K562 (cell line): Measurements from ENCODE around the gene DNASE2B. TPM values are rescaled to one million over a fixed set of nuclear protein-coding genes. Genes with fewer than 3 reads are reported as not detected.

Source experiments
- ATAC-seq: fragments of 200-7000 bp; cut with Tn5 transposase; 3 replicates; pipeline ENCODE4 v1.9.1; 2020; ENCODE audit warnings: moderate library complexity
- BruUV-seq: library from RNA; stranded (reverse); fragments of 400-500 nt; replicated peaks from 2 replicates; lab custom pipeline; 2021; lab: Mats Ljungman, UMichigan
- CTCF ChIA-PET: fragments of 300-600 bp; formaldehyde crosslinking; extraction: SDS; loops from one replicate; lab custom pipeline; 2021; ENCODE audit warnings: low intra/inter-chr PET ratio; lab: Yijun Ruan, JAX
- POLR2A ChIA-PET: fragments of 300-600, 350-650 bp; sonication (Branson Sonifier 250); formaldehyde crosslinking; extraction: SDS; loops from one replicate; lab custom pipeline; 2021; ENCODE audit warnings: antibody characterized with exemption, inconsistent platforms; lab: Yijun Ruan, JAX
- DNase-seq, 4 experiments: peaks; one replicate each; pipeline versions ENCODE4 v3.0.0 to v3.0.0-alpha.2; 2011 to 2018; ENCODE audit warnings: low spot score in 3 of 4, mixed read lengths in 3 of 4; ENCODE audit errors: extremely low read depth in 1 of 4
- FAIRE-seq: peaks from 2 replicates; lab custom pipeline; 2011; peaks lifted over from hg19 to GRCh38; lab: Jason Lieb, UNC
- H2AFZ ChIP-seq: 2 replicates; pipeline ENCODE4 v1.6.0; 2011; ENCODE audit warnings: low read depth, low read length, control low read depth, inconsistent platforms
- H3K27ac ChIP-seq: fragments of 200-600 bp; 3 replicates; pipeline ENCODE4 v1.8.0; 2011; ENCODE audit warnings: low read depth, mild to moderate bottlenecking, control low read depth, inconsistent platforms, low read length, moderate library complexity, mixed read lengths; ENCODE audit errors: extremely low read depth
- H3K27me3 ChIP-seq, 2 experiments: fragments of 300-600 bp in 1 of 2; 2 replicates in 1 of 2; 3 replicates in 1 of 2; pipeline versions ENCODE4 v1.6.0 to v1.8.0; 2011; ENCODE audit warnings: inconsistent platforms in 2 of 2, low read length in 2 of 2, mild to moderate bottlenecking in 1 of 2, mixed read lengths in 1 of 2, moderate library complexity in 1 of 2; ENCODE audit not compliant: control insufficient read depth in 2 of 2, insufficient read depth in 2 of 2
- H3K36me3 ChIP-seq: fragments of 300-600 bp; 3 replicates; pipeline ENCODE4 v1.8.0; 2011; ENCODE audit warnings: mild to moderate bottlenecking, low read length, inconsistent platforms; ENCODE audit not compliant: control insufficient read depth, insufficient read depth
- H3K4me1 ChIP-seq, 2 experiments: fragments of 200-600 bp in 1 of 2; replicated peaks in 1 of 2; 2 replicates in 1 of 2; 3 replicates in 1 of 2; pipeline versions ENCODE4 v1.5.1 to v1.8.0; 2011; ENCODE audit warnings: inconsistent platforms in 2 of 2, low read length in 2 of 2, mild to moderate bottlenecking in 1 of 2, mixed read lengths in 1 of 2, moderate library complexity in 1 of 2; ENCODE audit not compliant: control insufficient read depth in 2 of 2, insufficient read depth in 2 of 2
- H3K4me2 ChIP-seq: 2 replicates; pipeline ENCODE4 v1.6.1; 2011; ENCODE audit warnings: low read length, control low read depth, inconsistent platforms, mixed read lengths; ENCODE audit not compliant: insufficient read depth
- H3K4me3 ChIP-seq: fragments of 200-600 bp; sonication (generic), shearing (Covaris generic); 2 replicates; pipeline ENCODE4 v1.5.1; 2016; ENCODE audit warnings: control low read depth, inconsistent platforms
- H3K79me2 ChIP-seq: fragments of 200-600 bp; 3 replicates; pipeline ENCODE4 v1.8.0; 2011; ENCODE audit warnings: low read length, inconsistent platforms; ENCODE audit not compliant: control insufficient read depth, insufficient read depth
- H3K9ac ChIP-seq, 2 experiments: 2 replicates each; pipeline versions ENCODE4 v1.6.0 to v1.6.1; 2011; ENCODE audit warnings: low read depth in 2 of 2, low read length in 2 of 2, control low read depth in 1 of 2, inconsistent platforms in 1 of 2, mild to moderate bottlenecking in 1 of 2, mixed read lengths in 1 of 2; ENCODE audit not compliant: insufficient read depth in 1 of 2
- H3K9me1 ChIP-seq: one replicate; pipeline ENCODE4 v1.6.0; 2011; ENCODE audit warnings: inconsistent platforms, mild to moderate bottlenecking, low read length, moderate library complexity; ENCODE audit not compliant: control insufficient read depth, insufficient read depth
- H3K9me3 ChIP-seq: replicated peaks from 2 replicates; pipeline ENCODE4 v1.5.1; 2011; ENCODE audit warnings: low read depth, low read length, inconsistent platforms; ENCODE audit not compliant: control insufficient read depth, insufficient read depth
- H4K20me1 ChIP-seq: replicated peaks from 2 replicates; pipeline ENCODE4 v1.6.1; 2011; ENCODE audit warnings: low read length, inconsistent platforms, mixed read lengths; ENCODE audit not compliant: control insufficient read depth, insufficient read depth
- HMG20A ChIP-seq: fragments of 450-650 bp; formaldehyde crosslinking; conservative IDR thresholded peaks from 2 replicates; pipeline ENCODE4 v1.4.0; 2020; ENCODE audit warnings: mild to moderate bottlenecking, mixed read lengths
- KAT8 ChIP-seq: fragments of 450-650 bp; IDR thresholded peaks from 2 replicates; pipeline ENCODE4 v1.6.1; 2016; ENCODE audit warnings: low read depth, mild to moderate bottlenecking
- RFX5 ChIP-seq: IDR thresholded peaks from 2 replicates; pipeline ENCODE4 v1.6.1; 2011; ENCODE audit warnings: low read depth, mild to moderate bottlenecking, improper control_type of control experiment, low read length
- SAFB ChIP-seq: fragments of 200-400 bp; formaldehyde crosslinking; IDR thresholded peaks from 2 replicates; pipeline ENCODE4 v1.6.1; 2017; ENCODE audit warnings: low read depth, low read length, borderline replicate concordance
- SAFB2 ChIP-seq: fragments of 200-400 bp; formaldehyde crosslinking; IDR thresholded peaks from 2 replicates; pipeline ENCODE4 v1.6.1; 2018; ENCODE audit warnings: borderline replicate concordance, low read length, low read depth, moderate library complexity; ENCODE audit not compliant: severe bottlenecking
- SFPQ ChIP-seq: fragments of 200-400 bp; formaldehyde crosslinking; IDR thresholded peaks from 2 replicates; pipeline ENCODE4 v1.6.1; 2017; ENCODE audit warnings: mild to moderate bottlenecking, low read depth, low read length, moderate library complexity
- SMAD1 ChIP-seq: fragments of 150-350 bp; IDR thresholded peaks from 2 replicates; pipeline ENCODE4 v1.6.1; 2014; ENCODE audit warnings: low read length, low read depth; ENCODE audit not compliant: partially characterized antibody
- ZFPM2 ChIP-seq: fragments of 250-450 bp; sonication (Bioruptor Pico); IDR thresholded peaks from 2 replicates; pipeline ENCODE4 v1.5.1; 2022; ENCODE audit warnings: mild to moderate bottlenecking
- ZFX ChIP-seq: sonication (generic); formaldehyde crosslinking; IDR thresholded peaks from 2 replicates; pipeline ENCODE4 v1.8.0; 2022; ENCODE audit warnings: mild to moderate bottlenecking, missing genetic modification reagents, moderate library complexity
- ZNF134 ChIP-seq: fragments of 250-450 bp; sonication (Bioruptor Pico); conservative IDR thresholded peaks from 2 replicates; pipeline ENCODE4 v1.4.0; 2020
- ZNF175 ChIP-seq: fragments of 200-800 bp; sonication (Bioruptor generic); IDR thresholded peaks from 2 replicates; pipeline ENCODE4 v1.6.1; 2016; ENCODE audit warnings: low read depth, mild to moderate bottlenecking, missing genetic modification characterization, missing compliant biosample characterization
- WGBS: fragments of 100-300 bp; shearing (Covaris generic); methylation state at CpG from one replicate; pipeline ENCODE4 v1.1.6; 2016; ENCODE audit warnings: low coverage, mixed read lengths; ENCODE audit not compliant: insufficient coverage; ENCODE audit errors: missing lambda C conversion rate; 5-methylcytosine and 5-hydroxymethylcytosine counted together
- in situ Hi-C: fragments of 300-500 bp; cut with MboI; formaldehyde crosslinking; loops from 4 replicates; pipeline ENCODE4 v1.15.0; 2018; ENCODE audit warnings: inconsistent platforms, mixed read lengths
- intact Hi-C: fragments of 100-400 bp; cut with micrococcal nuclease; formaldehyde crosslinking; loops from 2 replicates; pipeline ENCODE4 v1.14.2; 2022
- polyA plus RNA-seq, 8 experiments: library from polyadenylated mRNA; depleted of rRNA in 4 of 8; stranded (reverse) in 5 of 8; unstranded in 3 of 8; fragments of >200 nt; fragmentation: Nextera tagmentation in 2 of 8; fragmentation: Illumina TruSeq in 1 of 8; extraction: Ambion mirVana in 2 of 8; extraction: Trizol in 1 of 8; gene quantifications; 2 replicates each; pipeline versions ENCODE4 v1.2.1 to v1.2.3, GENCODE V29; 2011 to 2014; ENCODE audit warnings: inconsistent platforms in 1 of 8, missing spikeins in 1 of 8
- total RNA-seq, 7 experiments: library from RNA; depleted of rRNA in 6 of 7; stranded (reverse); fragments of >200 nt in 6 of 7; fragmentation: Illumina TruSeq in 2 of 7; extraction: Trizol in 2 of 7; gene quantifications; 2 replicates each; pipeline versions ENCODE4 v1.2.1 to v1.2.3, GENCODE V29; 2011 to 2021; ENCODE audit warnings: low replicate concordance in 1 of 7

The DNASE2B gene
- total and polyA plus RNA-seq, 9 of the 15 experiments (the other 6 are each of a cell fraction or from before 2014, with no cell fraction given), result not detected

- no peaks in the 10 kb centered on the region; a peak in 1 of 5 replicates for H3K27me3 ChIP-seq
- WGBS, result 0% methylated on average over 1 of the region's 1 CpG
- no peaks in the 10 kb centered on the region for H3K9me3 ChIP-seq
- H3K36me3 ChIP-seq, result no peaks in the 10 kb centered on the region
- H3K4me3 ChIP-seq, result no peak overlapping the region
- no peak overlapping the region for H3K4me2 ChIP-seq
- in situ Hi-C loops (no loop called here), intact Hi-C loops (no loop called here)
- H3K4me1 ChIP-seq, result peaks cover 0 to 14% of the 10 kb centered on the region in 2 experiments; a peak in 2 of 5 replicates
- DNase-seq (no peak), FAIRE-seq (no peak), ATAC-seq (no peak)
- no peaks in the 10 kb centered on the region for H4K20me1 ChIP-seq
- CTCF ChIA-PET, result no interaction called here
- H3K9me1 ChIP-seq, result no peaks in the 10 kb centered on the region
- H3K27ac ChIP-seq, result no peak overlapping the region
- POLR2A ChIA-PET, result no interaction called here
- TF ChIP-seq SAFB, result no peak
- TF ChIP-seq SFPQ, result no peak
- no peak for TF ChIP-seq ZFX (CRISPR knock-in tag)
- TF ChIP-seq ZFPM2 (CRISPR knock-in tag), result no peak
- no peak for TF ChIP-seq ZNF134 (CRISPR knock-in tag)
- TF ChIP-seq SAFB2, result no peak
- TF ChIP-seq SMAD1, result no peak
- TF ChIP-seq KAT8, result no peak
- TF ChIP-seq HMG20A, result no peak
- no peak for TF ChIP-seq RFX5
- TF ChIP-seq ZNF175 (CRISPR knock-in tag), result no peak
- no TSS peak for BruUV-seq
- H3K9ac ChIP-seq, result no peak overlapping the region
- no peaks in the 10 kb centered on the region for H3K79me2 ChIP-seq
- H2AFZ ChIP-seq, result no peak overlapping the region
These were observed 31.1 kb upstream of the DNASE2B start for GRCh38 chr1:84367219-84367618.
